ENCODE results near the gene ORC5. TPM values are rescaled to one million over a fixed set of nuclear protein-coding genes. Genes with fewer than 3 reads are reported as not detected.
"Not testable (repeated sequence)": the region's sequence is repeated elsewhere in the genome, so short reads cannot be mapped to it uniquely, and the experiment has no call there.

ORC5 gene
- polyA plus RNA-seq, 2 donors, result 2.8 to 9.6 TPM

DNA sequence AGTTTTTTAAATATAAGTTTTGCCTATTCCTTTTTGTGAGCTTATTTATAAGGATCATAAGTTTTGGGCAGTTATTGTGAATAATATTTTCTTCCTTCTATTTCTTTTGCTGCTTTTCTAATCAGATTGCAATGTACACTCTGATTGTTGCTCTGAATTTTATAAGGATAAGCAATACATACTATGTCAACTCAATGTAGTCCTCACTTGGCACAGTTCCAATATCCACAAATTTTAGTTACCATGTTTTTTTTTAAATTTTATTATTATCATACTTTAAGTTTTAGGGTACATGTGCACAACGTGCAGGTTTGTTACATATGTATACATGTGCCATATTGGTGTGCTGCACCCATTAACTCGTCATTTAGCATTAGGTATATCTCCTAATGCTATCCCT lies 27.2 kb upstream of the ORC5 start:
- H3K9me3 ChIP-seq (ENCODE audit: control insufficient read depth in 2 of 2, insufficient read depth in 1 of 2, low read depth in 1 of 2, low read length in 1 of 2); H3K36me3 ChIP-seq (ENCODE audit: control insufficient read depth in 2 of 2, insufficient read depth in 2 of 2, low read length in 1 of 2); H3K4me3 ChIP-seq (ENCODE audit: low read depth in 1 of 2, low read length in 2 of 2); H3K4me1 ChIP-seq (ENCODE audit: control insufficient read depth in 2 of 2, insufficient read depth in 2 of 2, low read length in 1 of 2); H3K27ac ChIP-seq (ENCODE audit: low read depth in 2 of 2, low read length in 1 of 2); H3K27me3 ChIP-seq (ENCODE audit: control insufficient read depth in 1 of 2, insufficient read depth in 2 of 2, low read length in 2 of 2): not testable (repeated sequence)
- WGBS, 2 donors, result 42 to 75% methylated on average over 1 to 2 of the region's 2 CpGs

DNA sequence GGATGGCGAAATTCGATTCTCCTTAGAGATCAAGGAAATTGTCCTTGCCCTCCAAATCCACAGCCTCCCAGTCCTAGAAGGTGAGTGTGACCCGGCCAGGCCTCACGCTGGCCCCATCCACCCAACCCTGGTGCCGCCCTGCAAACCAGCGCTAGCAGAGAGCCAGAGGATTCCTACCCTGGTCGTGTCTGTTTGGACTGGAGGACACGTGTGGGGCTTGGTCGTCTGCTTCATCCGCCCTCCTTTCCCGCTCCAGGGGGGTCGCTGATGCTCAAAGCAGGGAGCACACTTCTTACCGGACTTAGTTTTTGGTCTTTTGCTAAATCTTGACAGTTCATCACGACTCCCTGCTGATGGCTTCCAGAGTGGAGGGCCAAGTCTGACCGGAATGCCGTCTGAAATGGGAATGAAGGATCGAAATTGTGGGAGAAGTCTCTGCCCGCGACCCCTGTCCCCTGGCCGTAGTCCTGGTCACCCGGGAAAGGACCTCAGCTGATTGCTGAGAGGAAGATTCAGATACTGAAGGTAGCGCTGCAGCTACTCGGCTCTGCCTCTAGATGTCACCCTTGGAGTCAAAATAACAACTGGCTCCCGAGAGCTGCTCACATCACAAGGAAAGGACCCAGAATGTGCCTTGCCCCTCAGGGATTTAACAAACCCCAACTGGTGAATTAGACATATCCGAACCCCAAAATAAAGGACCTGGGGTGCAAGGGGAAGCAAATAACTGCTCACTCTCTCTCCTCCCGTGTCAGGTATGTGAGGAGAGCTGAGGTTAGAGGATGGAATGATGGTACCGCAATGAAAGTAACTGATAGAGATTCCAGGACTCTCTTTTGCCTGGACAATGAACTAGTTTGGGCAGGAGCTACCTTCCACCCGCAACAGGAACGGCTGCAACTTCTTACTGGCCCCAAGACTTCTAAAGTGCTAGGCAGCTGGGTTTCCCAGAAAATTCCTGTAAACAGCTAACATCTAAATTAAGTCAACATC lies 23.5 kb upstream of the ORC5 start:
- Histone ChIP-seq H3K27ac (ENCODE audit: low read depth in 2 of 2, low read length in 1 of 2) (no peak overlapping the region), H3K4me1 (ENCODE audit: control insufficient read depth in 2 of 2, insufficient read depth in 2 of 2, low read length in 1 of 2) (no peaks in the 10 kb centered on the region), H3K9me3 (ENCODE audit: control insufficient read depth in 2 of 2, insufficient read depth in 1 of 2, low read depth in 1 of 2, low read length in 1 of 2) (no peaks in the 10 kb centered on the region), H3K36me3 (ENCODE audit: control insufficient read depth in 2 of 2, insufficient read depth in 2 of 2, low read length in 1 of 2) (no peaks in the 10 kb centered on the region), H3K27me3 (ENCODE audit: control insufficient read depth in 1 of 2, insufficient read depth in 2 of 2, low read length in 2 of 2) (no peaks in the 10 kb centered on the region), H3K4me3 (ENCODE audit: low read depth in 1 of 2, low read length in 2 of 2) (no peak overlapping the region)
- WGBS, 2 donors, result 18 to 25% methylated on average over 29 of the region's 29 CpGs

DNA sequence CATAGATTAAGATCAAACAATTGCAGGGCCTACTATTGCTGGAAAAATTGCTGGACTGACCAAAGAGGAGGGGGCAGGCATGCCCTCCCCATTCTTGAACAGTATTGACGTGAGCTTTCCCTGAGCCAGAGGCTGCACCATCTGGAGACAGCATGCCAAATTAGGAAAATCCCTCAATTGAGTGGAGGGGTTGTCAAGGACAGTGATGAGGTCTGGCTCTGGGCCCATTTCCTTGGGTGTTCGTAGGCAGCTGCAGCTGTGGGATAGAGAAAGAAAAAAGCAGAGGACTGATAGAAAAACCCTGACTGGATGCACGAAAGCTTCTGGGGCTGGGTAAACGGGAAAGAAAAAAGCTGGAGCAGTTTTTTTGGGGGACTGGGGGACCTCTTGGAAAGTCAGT lies 22.8 kb upstream of the ORC5 start:
- Histone ChIP-seq H3K4me1 (ENCODE audit: control insufficient read depth in 2 of 2, insufficient read depth in 2 of 2, low read length in 1 of 2) (no peaks in the 10 kb centered on the region), H3K4me3 (ENCODE audit: low read depth in 1 of 2, low read length in 2 of 2) (no peak overlapping the region), H3K27me3 (ENCODE audit: control insufficient read depth in 1 of 2, insufficient read depth in 2 of 2, low read length in 2 of 2) (no peaks in the 10 kb centered on the region), H3K27ac (ENCODE audit: low read depth in 2 of 2, low read length in 1 of 2) (no peak overlapping the region), H3K9me3 (ENCODE audit: control insufficient read depth in 2 of 2, insufficient read depth in 1 of 2, low read depth in 1 of 2, low read length in 1 of 2) (no peaks in the 10 kb centered on the region), H3K36me3 (ENCODE audit: control insufficient read depth in 2 of 2, insufficient read depth in 2 of 2, low read length in 1 of 2) (no peaks in the 10 kb centered on the region)
- 34 to 37% methylated on average over 4 of the region's 4 CpGs for WGBS, 2 donors

DNA sequence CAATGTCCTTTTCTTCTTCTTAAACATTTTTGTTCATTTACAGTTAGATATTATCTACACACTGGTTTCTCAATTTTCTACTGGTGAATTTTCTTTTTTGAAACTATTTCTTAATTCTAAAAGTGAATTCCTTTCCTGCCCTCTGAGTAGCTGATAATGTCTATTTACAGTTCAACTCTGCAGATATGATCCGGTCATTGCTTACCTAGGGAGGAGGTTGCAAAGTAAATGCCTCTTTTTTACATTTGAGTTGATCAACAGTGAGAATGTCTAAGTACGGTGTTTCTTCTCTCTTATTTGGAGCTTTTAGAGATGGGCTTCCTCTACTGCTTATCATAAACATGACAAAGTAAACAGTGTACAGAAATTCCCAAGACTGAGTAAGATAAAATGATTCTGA lies 20.6 kb upstream of the ORC5 start:
- H3K27ac ChIP-seq (ENCODE audit: low read depth in 2 of 2, low read length in 1 of 2), result no peak overlapping the region
- H3K4me3 ChIP-seq (ENCODE audit: low read depth in 1 of 2, low read length in 2 of 2), result no peak overlapping the region
- no peaks in the 10 kb centered on the region for H3K36me3 ChIP-seq (ENCODE audit: control insufficient read depth in 2 of 2, insufficient read depth in 2 of 2, low read length in 1 of 2)
- 57 to 61% methylated on average over 2 of the region's 2 CpGs for WGBS, 2 donors
- no peaks in the 10 kb centered on the region for H3K27me3 ChIP-seq (ENCODE audit: control insufficient read depth in 1 of 2, insufficient read depth in 2 of 2, low read length in 2 of 2)
- H3K9me3 ChIP-seq (ENCODE audit: control insufficient read depth in 2 of 2, insufficient read depth in 1 of 2, low read depth in 1 of 2, low read length in 1 of 2), result no peaks in the 10 kb centered on the region
- no peaks in the 10 kb centered on the region for H3K4me1 ChIP-seq (ENCODE audit: control insufficient read depth in 2 of 2, insufficient read depth in 2 of 2, low read length in 1 of 2)

DNA sequence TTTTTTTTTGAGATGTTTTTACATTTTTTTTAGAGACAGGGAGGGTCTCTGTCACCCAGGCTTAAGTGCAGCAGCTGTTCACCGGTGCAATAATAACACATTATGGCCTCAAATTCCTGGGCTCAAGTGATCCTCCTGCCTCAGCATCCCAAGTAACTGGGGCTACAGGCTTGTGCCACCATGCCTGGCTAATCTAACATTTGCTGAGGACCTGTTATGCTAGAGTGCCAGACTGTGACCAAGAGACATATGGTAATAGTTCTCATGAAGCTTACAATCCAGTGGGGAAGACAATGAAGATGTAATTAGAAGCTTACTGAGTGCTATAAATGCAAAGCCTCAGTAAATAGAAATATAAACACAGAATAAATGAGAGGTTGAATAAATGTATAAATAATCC lies 17.6 kb upstream of the ORC5 start:
- peaks cover under 1% of the 10 kb centered on the region in 2 donors for H3K9me3 ChIP-seq (ENCODE audit: control insufficient read depth in 2 of 2, insufficient read depth in 1 of 2, low read depth in 1 of 2, low read length in 1 of 2)
- no peaks in the 10 kb centered on the region for H3K36me3 ChIP-seq (ENCODE audit: control insufficient read depth in 2 of 2, insufficient read depth in 2 of 2, low read length in 1 of 2)
- no peak overlapping the region for H3K4me3 ChIP-seq (ENCODE audit: low read depth in 1 of 2, low read length in 2 of 2)
- 67 to 89% methylated on average over 1 of the region's 1 CpG for WGBS, 2 donors
- H3K4me1 ChIP-seq (ENCODE audit: control insufficient read depth in 2 of 2, insufficient read depth in 2 of 2, low read length in 1 of 2), result no peaks in the 10 kb centered on the region
- H3K27me3 ChIP-seq (ENCODE audit: control insufficient read depth in 1 of 2, insufficient read depth in 2 of 2, low read length in 2 of 2), result no peaks in the 10 kb centered on the region
- no peak overlapping the region for H3K27ac ChIP-seq (ENCODE audit: low read depth in 2 of 2, low read length in 1 of 2)

DNA sequence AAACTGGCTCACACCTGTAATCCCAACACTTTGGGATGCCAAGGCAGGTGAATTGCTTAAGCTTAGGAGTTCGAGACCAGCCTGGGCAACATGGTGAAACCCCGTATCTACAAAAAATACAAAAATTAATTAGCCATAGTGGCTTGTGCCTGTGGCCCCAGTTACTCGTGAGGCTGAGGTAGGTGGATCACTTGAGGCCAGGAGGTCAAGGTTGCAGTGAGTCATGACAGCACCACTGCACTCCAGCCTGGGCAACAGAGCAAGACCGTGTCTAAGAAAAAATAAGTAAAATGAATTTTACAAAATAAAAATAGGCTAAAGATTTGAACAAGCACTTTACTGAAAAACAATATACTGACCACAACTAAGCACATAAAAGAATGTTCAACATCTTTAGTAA lies 9.8 kb upstream of the ORC5 start:
- WGBS, 2 donors, result 62 to 75% methylated on average over 4 of the region's 4 CpGs
- Histone ChIP-seq H3K4me1 (ENCODE audit: control insufficient read depth in 2 of 2, insufficient read depth in 2 of 2, low read length in 1 of 2) (no peaks in the 10 kb centered on the region), H3K27me3 (ENCODE audit: control insufficient read depth in 1 of 2, insufficient read depth in 2 of 2, low read length in 2 of 2) (peaks cover 0 to 2% of the 10 kb centered on the region in 2 donors)

DNA sequence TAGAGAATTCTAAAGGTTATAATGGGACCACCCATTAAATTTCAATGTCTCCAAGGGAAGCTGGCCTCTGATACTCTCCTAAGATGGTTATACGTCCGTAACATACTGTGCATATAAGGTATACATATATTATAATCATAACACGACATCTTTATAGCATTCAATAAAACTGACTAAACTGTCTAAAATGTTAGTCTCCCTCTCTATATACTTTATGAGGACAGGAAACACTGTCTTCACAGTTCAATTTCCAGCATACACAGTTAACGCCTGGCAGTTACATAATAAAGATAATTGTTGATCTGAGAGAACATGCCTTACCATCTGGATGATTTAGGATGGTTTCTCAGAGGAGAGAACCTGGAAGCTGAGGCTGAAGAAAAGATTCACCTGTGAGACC lies 1.2 kb upstream of the ORC5 start:
- no peaks in the 10 kb centered on the region for H3K9me3 ChIP-seq (ENCODE audit: control insufficient read depth in 2 of 2, insufficient read depth in 1 of 2, low read depth in 1 of 2, low read length in 1 of 2)
- H3K4me1 ChIP-seq (ENCODE audit: control insufficient read depth in 2 of 2, insufficient read depth in 2 of 2, low read length in 1 of 2), result no peaks in the 10 kb centered on the region
- 79 to 94% methylated on average over 4 of the region's 4 CpGs for WGBS, 2 donors
- no peaks in the 10 kb centered on the region for H3K36me3 ChIP-seq (ENCODE audit: control insufficient read depth in 2 of 2, insufficient read depth in 2 of 2, low read length in 1 of 2)
- no peaks in the 10 kb centered on the region for H3K27me3 ChIP-seq (ENCODE audit: control insufficient read depth in 1 of 2, insufficient read depth in 2 of 2, low read length in 2 of 2)
- H3K4me3 ChIP-seq (ENCODE audit: low read depth in 1 of 2, low read length in 2 of 2), result no peak overlapping the region
- no peak overlapping the region for H3K27ac ChIP-seq (ENCODE audit: low read depth in 2 of 2, low read length in 1 of 2)

More for the DNA sequence above, 9.8 kb upstream of the ORC5 start:
- Histone ChIP-seq H3K27ac (ENCODE audit: low read depth in 2 of 2, low read length in 1 of 2) (no peak overlapping the region), H3K36me3 (ENCODE audit: control insufficient read depth in 2 of 2, insufficient read depth in 2 of 2, low read length in 1 of 2) (no peaks in the 10 kb centered on the region), H3K4me3 (ENCODE audit: low read depth in 1 of 2, low read length in 2 of 2) (no peak overlapping the region), H3K9me3 (ENCODE audit: control insufficient read depth in 2 of 2, insufficient read depth in 1 of 2, low read depth in 1 of 2, low read length in 1 of 2) (peaks cover 2 to 3% of the 10 kb centered on the region in 2 donors)

DNA sequence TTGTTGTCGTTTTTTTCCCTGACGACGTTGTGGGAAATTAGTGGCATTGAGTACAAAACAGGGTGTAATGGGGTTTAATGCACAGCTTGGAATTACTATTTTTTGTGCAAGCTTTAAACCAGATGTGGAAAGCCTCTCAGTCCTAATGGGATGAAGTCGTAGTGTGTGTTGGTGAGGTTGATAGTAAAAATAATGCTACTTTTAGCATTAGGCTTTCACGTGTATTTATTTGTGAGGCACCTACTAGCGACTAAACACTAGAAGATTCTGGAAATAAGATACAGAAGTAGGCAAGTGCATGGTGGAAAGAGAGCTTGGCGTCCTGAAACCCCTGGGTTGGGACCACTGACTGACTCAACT lies 588 bp upstream of the ORC5 start:
- H3K4me1 ChIP-seq (ENCODE audit: control insufficient read depth in 2 of 2, insufficient read depth in 2 of 2, low read length in 1 of 2), result no peaks in the 10 kb centered on the region
- H3K27me3 ChIP-seq (ENCODE audit: control insufficient read depth in 1 of 2, insufficient read depth in 2 of 2, low read length in 2 of 2), result no peaks in the 10 kb centered on the region
- peaks cover 0 to under 1% of the 10 kb centered on the region in 2 donors for H3K36me3 ChIP-seq (ENCODE audit: control insufficient read depth in 2 of 2, insufficient read depth in 2 of 2, low read length in 1 of 2)
- H3K9me3 ChIP-seq (ENCODE audit: control insufficient read depth in 2 of 2, insufficient read depth in 1 of 2, low read depth in 1 of 2, low read length in 1 of 2), result no peaks in the 10 kb centered on the region
- WGBS, 2 donors, result 29 to 34% methylated on average over 7 of the region's 7 CpGs
- H3K4me3 ChIP-seq (ENCODE audit: low read depth in 1 of 2, low read length in 2 of 2), result peak overlapping the region; percentile 88
- H3K27ac ChIP-seq (ENCODE audit: low read depth in 2 of 2, low read length in 1 of 2), result peak overlapping the region; percentile 72 to 81

DNA sequence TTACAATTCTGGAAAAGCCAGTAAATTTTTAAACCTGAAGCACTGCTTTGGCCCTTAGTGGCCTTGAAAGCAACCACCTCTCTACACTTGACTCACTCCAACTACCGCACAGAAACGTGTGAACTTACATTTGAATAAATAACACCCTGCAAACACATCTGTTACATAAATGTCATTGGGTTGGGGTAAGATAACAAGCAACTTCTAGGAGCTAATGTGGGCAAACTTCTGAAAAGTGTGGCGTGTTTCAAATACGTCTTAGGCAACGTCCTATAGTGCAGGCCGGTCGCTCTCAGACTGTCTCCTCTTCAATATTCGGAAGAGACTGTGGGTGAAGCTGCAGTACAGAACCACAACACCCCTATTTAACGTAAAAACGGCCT lies 474 bp downstream of the ORC5 start:
- peak overlapping the region; percentile 88 for H3K4me3 ChIP-seq (ENCODE audit: low read depth in 1 of 2, low read length in 2 of 2)
- peaks cover 4 to 6% of the 10 kb centered on the region in 2 donors for H3K36me3 ChIP-seq (ENCODE audit: control insufficient read depth in 2 of 2, insufficient read depth in 2 of 2, low read length in 1 of 2)
- no peaks in the 10 kb centered on the region for H3K9me3 ChIP-seq (ENCODE audit: control insufficient read depth in 2 of 2, insufficient read depth in 1 of 2, low read depth in 1 of 2, low read length in 1 of 2)
- H3K4me1 ChIP-seq (ENCODE audit: control insufficient read depth in 2 of 2, insufficient read depth in 2 of 2, low read length in 1 of 2), result no peaks in the 10 kb centered on the region
- H3K27me3 ChIP-seq (ENCODE audit: control insufficient read depth in 1 of 2, insufficient read depth in 2 of 2, low read length in 2 of 2), result no peaks in the 10 kb centered on the region
- peak overlapping the region; percentile 68 to 70 for H3K27ac ChIP-seq (ENCODE audit: low read depth in 2 of 2, low read length in 1 of 2)
- WGBS, 2 donors, result 0 to 1% methylated on average over 10 of the region's 10 CpGs

DNA sequence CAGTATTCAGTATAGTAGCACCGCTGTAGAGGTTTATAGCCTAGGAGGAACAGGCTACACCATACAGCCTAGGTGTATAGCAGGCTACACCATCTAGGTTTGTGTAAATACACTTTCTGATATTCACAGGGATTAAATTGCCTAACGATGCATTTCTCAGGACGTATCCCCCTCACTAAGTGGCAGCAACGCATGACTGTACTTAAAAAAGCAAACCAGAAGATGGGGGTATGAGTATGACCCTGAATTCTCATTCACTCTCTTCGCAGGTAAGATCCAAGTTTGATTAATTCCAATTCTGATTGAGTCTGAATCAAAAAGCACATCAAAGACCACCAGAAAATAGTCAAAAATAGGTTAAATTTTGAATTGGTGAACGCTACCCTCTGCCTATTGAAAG lies 972 bp downstream of the ORC5 start:
- H3K4me1 ChIP-seq (ENCODE audit: control insufficient read depth in 2 of 2, insufficient read depth in 2 of 2, low read length in 1 of 2), result no peaks in the 10 kb centered on the region
- H3K4me3 ChIP-seq (ENCODE audit: low read depth in 1 of 2, low read length in 2 of 2), result peak overlapping the region; percentile 88
- no peak overlapping the region for H3K27ac ChIP-seq (ENCODE audit: low read depth in 2 of 2, low read length in 1 of 2)
- no peaks in the 10 kb centered on the region for H3K9me3 ChIP-seq (ENCODE audit: control insufficient read depth in 2 of 2, insufficient read depth in 1 of 2, low read depth in 1 of 2, low read length in 1 of 2)
- peaks cover 4 to 6% of the 10 kb centered on the region in 2 donors for H3K36me3 ChIP-seq (ENCODE audit: control insufficient read depth in 2 of 2, insufficient read depth in 2 of 2, low read length in 1 of 2)
- 24 to 31% methylated on average over 6 of the region's 6 CpGs for WGBS, 2 donors
- no peaks in the 10 kb centered on the region for H3K27me3 ChIP-seq (ENCODE audit: control insufficient read depth in 1 of 2, insufficient read depth in 2 of 2, low read length in 2 of 2)

Measured in esophagus (tissue), 2 donors.